ENCODE data around the gene RAB27A. TPM values are rescaled to one million over a fixed set of nuclear protein-coding genes. Genes with fewer than 3 reads are reported as not detected.

RAB27A gene
- total and polyA plus RNA-seq, 2 of the 8 experiments (the other 6 are each of a cell fraction or from before 2014, with no cell fraction given) = 2.3 to 6.5 TPM

DNA sequence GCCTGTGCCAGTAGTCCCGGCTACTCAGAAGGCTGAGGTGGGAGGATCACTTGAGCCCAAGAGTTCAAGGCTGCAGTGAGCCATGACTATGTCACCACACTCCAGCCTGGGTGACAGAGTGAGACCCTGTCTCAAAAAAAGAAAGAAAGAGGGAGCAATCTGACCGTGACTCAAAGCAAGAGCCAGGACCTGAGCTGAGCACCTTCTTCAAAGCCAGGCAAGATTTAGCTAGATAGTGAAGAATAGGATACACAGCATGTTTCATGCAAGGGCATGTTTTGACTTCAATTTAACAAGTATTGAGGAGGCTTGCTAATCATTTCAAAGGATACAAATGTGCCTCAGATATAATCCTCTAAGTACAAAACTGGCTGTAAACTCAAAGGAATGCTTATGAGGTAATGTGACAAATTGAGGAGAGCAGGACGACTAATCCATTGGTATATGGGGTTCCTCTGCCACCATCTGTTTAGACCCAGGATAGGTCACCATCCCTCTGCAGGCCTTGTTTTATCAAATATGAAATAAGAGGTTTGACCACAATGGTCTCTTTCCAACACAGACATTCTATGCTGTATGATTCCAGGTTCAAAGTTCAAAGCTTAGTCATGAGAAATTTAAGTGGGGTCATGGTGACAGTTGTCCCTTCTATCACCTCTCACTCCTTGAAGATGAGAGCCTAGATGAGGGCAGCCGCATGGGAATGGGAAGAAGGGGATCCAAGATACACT lies 33.2 kb downstream of the RAB27A start (continued):
- TF ChIP-seq SIN3A (conservative IDR thresholded peaks at IDR 0.05 in 1 of 2, IDR thresholded peaks at IDR 0.05 in 1 of 2; ENCODE audit: low read depth in 1 of 2, low read length in 2 of 2) (no peak), KDM4A (IDR thresholded peaks at IDR 0.05; ENCODE audit: low read depth, low read length, severe bottlenecking) (no peak), SUZ12 (IDR thresholded peaks at IDR 0.05; ENCODE audit: low read length) (no peak), EGR1 (IDR thresholded peaks at IDR 0.05; ENCODE audit: borderline replicate concordance, low read depth, low read length) (no peak), CBX8 (IDR thresholded peaks at IDR 0.05; ENCODE audit: borderline replicate concordance, low read depth, low read length) (no peak), RBBP5 (IDR thresholded peaks at IDR 0.05; ENCODE audit: borderline replicate concordance, low read depth, low read length) (no peak), POU5F1 (IDR thresholded peaks at IDR 0.05; ENCODE audit: low read depth, low read length) (no peak)
